Activated CD4-positive, alpha-beta memory T cell treated with anti-CD3 and anti-CD28 coated beads for 36 hours (primary cell): Measurements from ENCODE around the gene NUP155. TPM values are rescaled to one million over a fixed set of nuclear protein-coding genes. Genes with fewer than 3 reads are reported as not detected.
"Not testable (repeated sequence)": the region's sequence is repeated elsewhere in the genome, so short reads cannot be mapped to it uniquely, and the experiment has no call there.

Experiments
- CTCF ChIA-PET: fragments of 350-600 bp; sonication (Branson Sonifier 250); formaldehyde crosslinking; loops from one replicate; lab custom pipeline; 2021; ENCODE audit warnings: antibody characterized with exemption, inconsistent platforms; lab: Charles Lee
- POLR2A ChIA-PET: fragments of 350-600 bp; sonication (Branson Sonifier 250); formaldehyde crosslinking; loops from one replicate; lab custom pipeline; 2021; ENCODE audit warnings: antibody characterized with exemption; lab: Charles Lee
- DNase-seq: peaks from one replicate; pipeline ENCODE4 v3.0.0-alpha.2; 2020
- H3K27ac Mint-ChIP-seq: one replicate; pipeline ENCODE4 v1.8.0; 2021; ENCODE audit warnings: mixed read lengths
- H3K27me3 Mint-ChIP-seq: one replicate; pipeline ENCODE4 v1.8.0; 2021; ENCODE audit warnings: mixed read lengths
- H3K36me3 Mint-ChIP-seq: one replicate; pipeline ENCODE4 v1.8.0; 2021; ENCODE audit warnings: mixed read lengths
- H3K4me1 Mint-ChIP-seq: one replicate; pipeline ENCODE4 v1.8.0; 2021; ENCODE audit warnings: low read depth, mixed read lengths
- H3K4me3 Mint-ChIP-seq: one replicate; pipeline ENCODE4 v1.8.0; 2021; ENCODE audit warnings: mild to moderate bottlenecking, mixed read lengths
- H3K9me3 Mint-ChIP-seq: one replicate; pipeline ENCODE4 v1.8.0; 2021; ENCODE audit warnings: mixed read lengths
- intact Hi-C: fragments of 100-400 bp; cut with micrococcal nuclease; formaldehyde crosslinking; loops from one replicate; pipeline ENCODE4 v1.15.1; 2023
- total RNA-seq, 2 experiments: library from RNA; stranded (reverse); gene quantifications; one replicate each; pipeline ENCODE4 v1.2.3, GENCODE V29; 2021

NUP155 gene
- total RNA-seq, 2 experiments from 2014 or later = 74.6 to 75.6 TPM

GRCh38 chr5:37355161-37355560, 15.7 kb downstream of the NUP155 start:
- Mint-ChIP-seq H3K9me3 (no peaks in the 10 kb centered on the region), H3K4me3 (no peak overlapping the region), H3K4me1 (no peaks in the 10 kb centered on the region), H3K27me3 (no peaks in the 10 kb centered on the region), H3K36me3 (peaks cover 17% of the 10 kb centered on the region), H3K27ac (no peak overlapping the region)
- ChIA-PET POLR2A (interaction anchor here (0.7 kb wide), 1 partner anchor 58 kb away, joined by 3 read pairs; no protein-coding TSS in a partner anchor), CTCF (no interaction called here)
- DNase-seq = no peak
- intact Hi-C loops = loop anchor here (10.0 kb wide), 1 partner anchor 50 kb away; no protein-coding TSS in a partner anchor

GRCh38 chr5:37342741-37343140, 28.2 kb downstream of the NUP155 start:
- DNase-seq, CTCF ChIA-PET, intact Hi-C loops, POLR2A ChIA-PET, H3K27ac Mint-ChIP-seq, H3K9me3 Mint-ChIP-seq, H3K4me1 Mint-ChIP-seq, H3K4me3 Mint-ChIP-seq, H3K27me3 Mint-ChIP-seq: not testable (repeated sequence)
- peaks cover 23% of the 10 kb centered on the region for H3K36me3 Mint-ChIP-seq

GRCh38 chr5:37334754-37335153, 36.2 kb downstream of the NUP155 start:
- H3K4me1 Mint-ChIP-seq, intact Hi-C loops, CTCF ChIA-PET, H3K9me3 Mint-ChIP-seq, H3K27me3 Mint-ChIP-seq, DNase-seq, H3K27ac Mint-ChIP-seq, H3K4me3 Mint-ChIP-seq: not testable (repeated sequence)
- POLR2A ChIA-PET = interaction anchor here (0.7 kb wide), 1 partner anchor 302 kb away, joined by 3 read pairs; no protein-coding TSS in a partner anchor
- H3K36me3 Mint-ChIP-seq = peaks cover 33% of the 10 kb centered on the region

GRCh38 chr5:37326536-37326935, 44.4 kb downstream of the NUP155 start:
- intact Hi-C loops = no loop called here
- no peaks in the 10 kb centered on the region for H3K9me3 Mint-ChIP-seq
- H3K36me3 Mint-ChIP-seq = peaks cover 30% of the 10 kb centered on the region
- H3K27me3 Mint-ChIP-seq = no peaks in the 10 kb centered on the region
- no peaks in the 10 kb centered on the region for H3K4me1 Mint-ChIP-seq
- DNase-seq = no peak
- H3K27ac Mint-ChIP-seq = no peak overlapping the region
- H3K4me3 Mint-ChIP-seq = no peak overlapping the region
- POLR2A ChIA-PET = no interaction called here
- CTCF ChIA-PET = no interaction called here

GRCh38 chr5:37323607-37324006, 47.3 kb downstream of the NUP155 start:
- Mint-ChIP-seq H3K9me3 (no peaks in the 10 kb centered on the region), H3K27me3 (no peaks in the 10 kb centered on the region), H3K27ac (no peak overlapping the region), H3K36me3 (peaks cover 42% of the 10 kb centered on the region), H3K4me3 (no peak overlapping the region), H3K4me1 (no peaks in the 10 kb centered on the region)
- POLR2A ChIA-PET = no interaction called here
- no peak for DNase-seq
- CTCF ChIA-PET = no interaction called here
- intact Hi-C loops = no loop called here

GRCh38 chr5:37319037-37319782, 51.7 kb downstream of the NUP155 start:
- ChIA-PET POLR2A (no interaction called here), CTCF (no interaction called here)
- Mint-ChIP-seq H3K27ac (no peak overlapping the region), H3K4me3 (no peak overlapping the region), H3K36me3 (peaks cover 41% of the 10 kb centered on the region), H3K9me3 (no peaks in the 10 kb centered on the region), H3K4me1 (no peaks in the 10 kb centered on the region), H3K27me3 (no peaks in the 10 kb centered on the region)
- intact Hi-C loops = no loop called here
- no peak for DNase-seq

- no peak for DNase-seq
- Mint-ChIP-seq H3K27me3 (no peaks in the 10 kb centered on the region), H3K4me3 (no peak overlapping the region), H3K4me1 (no peaks in the 10 kb centered on the region), H3K27ac (no peak overlapping the region), H3K9me3 (no peaks in the 10 kb centered on the region), H3K36me3 (peaks cover 52% of the 10 kb centered on the region)
- intact Hi-C loops = no loop called here
- ChIA-PET CTCF (no interaction called here), POLR2A (no interaction called here)
Measured at GRCh38 chr5:37316027-37316426, 54.9 kb downstream of the NUP155 start.

- Mint-ChIP-seq H3K4me3 (no peak overlapping the region), H3K36me3 (peaks cover 44% of the 10 kb centered on the region), H3K27ac (no peak overlapping the region), H3K9me3 (no peaks in the 10 kb centered on the region), H3K4me1 (no peaks in the 10 kb centered on the region), H3K27me3 (no peaks in the 10 kb centered on the region)
- no peak for DNase-seq
- intact Hi-C loops = no loop called here
- POLR2A ChIA-PET = no interaction called here
- CTCF ChIA-PET = no interaction called here
Measured at GRCh38 chr5:37310360-37310759, 60.5 kb downstream of the NUP155 start.

GRCh38 chr5:37308793-37309192, 62.1 kb downstream of the NUP155 start:
- no peaks in the 10 kb centered on the region for H3K4me1 Mint-ChIP-seq
- no peaks in the 10 kb centered on the region for H3K27me3 Mint-ChIP-seq
- no peak overlapping the region for H3K27ac Mint-ChIP-seq
- ChIA-PET CTCF (no interaction called here), POLR2A (interaction anchor here (0.7 to 0.9 kb wide), 2 partner anchors 9 to 62 kb away, joined by 4 read pairs; no protein-coding TSS in a partner anchor)
- intact Hi-C loops = loop anchor here (10.0 kb wide), 1 partner anchor 46 kb away; no protein-coding TSS in a partner anchor
- no peak overlapping the region for H3K4me3 Mint-ChIP-seq
- DNase-seq = no peak
- peaks cover 40% of the 10 kb centered on the region for H3K36me3 Mint-ChIP-seq
- no peaks in the 10 kb centered on the region for H3K9me3 Mint-ChIP-seq

GRCh38 chr5:37304888-37305287, 66.0 kb downstream of the NUP155 start:
- no peak overlapping the region for H3K4me3 Mint-ChIP-seq
- no peaks in the 10 kb centered on the region for H3K4me1 Mint-ChIP-seq
- H3K36me3 Mint-ChIP-seq = peaks cover 40% of the 10 kb centered on the region
- no peaks in the 10 kb centered on the region for H3K9me3 Mint-ChIP-seq
- ChIA-PET CTCF (no interaction called here), POLR2A (no interaction called here)
- intact Hi-C loops = loop anchor here (10.0 kb wide), 1 partner anchor 50 kb away; no protein-coding TSS in a partner anchor
- no peaks in the 10 kb centered on the region for H3K27me3 Mint-ChIP-seq
- DNase-seq = no peak
- no peak overlapping the region for H3K27ac Mint-ChIP-seq

- POLR2A ChIA-PET, H3K9me3 Mint-ChIP-seq, CTCF ChIA-PET, H3K4me3 Mint-ChIP-seq, H3K27ac Mint-ChIP-seq, H3K27me3 Mint-ChIP-seq, intact Hi-C loops, DNase-seq, H3K4me1 Mint-ChIP-seq: not testable (repeated sequence)
- H3K36me3 Mint-ChIP-seq = peaks cover 41% of the 10 kb centered on the region
Measured at GRCh38 chr5:37296313-37296712, 74.6 kb downstream of the NUP155 start.

- no peaks in the 10 kb centered on the region for H3K27me3 Mint-ChIP-seq
- ChIA-PET POLR2A (no interaction called here), CTCF (no interaction called here)
- no peak overlapping the region for H3K27ac Mint-ChIP-seq
- H3K36me3 Mint-ChIP-seq = peaks cover 10% of the 10 kb centered on the region
- DNase-seq = no peak
- no peaks in the 10 kb centered on the region for H3K4me1 Mint-ChIP-seq
- H3K9me3 Mint-ChIP-seq = peaks cover 35% of the 10 kb centered on the region
- H3K4me3 Mint-ChIP-seq = no peak overlapping the region
- intact Hi-C loops = no loop called here
Measured at GRCh38 chr5:37283214-37283820, 87.6 kb downstream of the NUP155 start.
